Activated CD4-positive, CD25-positive, alpha-beta regulatory T cell treated with anti-CD3 and anti-CD28 coated beads, Interleukin-2, amount 50 U/mL, for 16 hours (primary cell): Measurements from ENCODE around the gene RNF32.
A peak's percentile ranks its signal among the peaks of the same experiment; 100 is the strongest.

Experiments used
- DNase-seq: peaks from one replicate; pipeline ENCODE4 v3.0.0-alpha.2; 2020; ENCODE audit warnings: low read depth, low spot score

Gene RNF32

DNA sequence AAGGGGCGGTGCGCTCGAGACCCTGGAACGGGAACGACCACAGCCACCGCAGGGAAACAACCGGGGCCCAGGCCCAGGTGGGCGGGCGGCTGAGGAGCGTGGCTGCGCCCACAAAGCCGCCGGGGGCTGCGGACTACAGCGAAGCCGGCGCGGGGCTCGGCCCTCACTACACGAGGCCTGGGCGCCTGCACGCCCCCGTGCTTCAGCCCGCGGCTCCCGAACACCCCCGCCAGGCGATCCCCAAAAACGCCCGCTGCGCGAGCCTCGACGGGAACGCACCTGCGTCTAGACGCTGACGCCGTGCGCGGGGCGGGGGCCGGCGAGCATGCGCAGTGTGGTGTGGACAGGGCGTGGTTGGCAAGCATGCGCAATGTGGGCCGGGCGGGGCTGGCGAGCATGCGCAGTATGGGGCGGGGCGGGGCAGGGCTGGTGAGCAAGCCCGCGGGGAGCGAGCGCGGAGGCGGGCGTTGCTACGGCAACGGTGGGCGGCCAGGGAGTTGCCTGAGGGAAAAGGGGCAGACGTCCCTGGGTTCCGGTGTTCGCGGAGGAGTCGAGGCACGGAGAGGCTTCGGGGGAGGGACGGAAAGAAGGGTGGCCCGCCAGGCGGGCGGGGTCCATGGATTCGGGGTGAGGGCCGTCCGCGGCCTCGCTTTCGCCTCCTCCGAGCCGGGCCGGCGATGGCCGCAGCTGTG, at the start of gene RNF32:
TSS of gene RNF32 (plus strand) at position 518 of the 692 bp plus-strand sequence. CDS start 3,104 bp downstream, outside the sequence.
- peak; percentile 95 for DNase-seq

DNA sequence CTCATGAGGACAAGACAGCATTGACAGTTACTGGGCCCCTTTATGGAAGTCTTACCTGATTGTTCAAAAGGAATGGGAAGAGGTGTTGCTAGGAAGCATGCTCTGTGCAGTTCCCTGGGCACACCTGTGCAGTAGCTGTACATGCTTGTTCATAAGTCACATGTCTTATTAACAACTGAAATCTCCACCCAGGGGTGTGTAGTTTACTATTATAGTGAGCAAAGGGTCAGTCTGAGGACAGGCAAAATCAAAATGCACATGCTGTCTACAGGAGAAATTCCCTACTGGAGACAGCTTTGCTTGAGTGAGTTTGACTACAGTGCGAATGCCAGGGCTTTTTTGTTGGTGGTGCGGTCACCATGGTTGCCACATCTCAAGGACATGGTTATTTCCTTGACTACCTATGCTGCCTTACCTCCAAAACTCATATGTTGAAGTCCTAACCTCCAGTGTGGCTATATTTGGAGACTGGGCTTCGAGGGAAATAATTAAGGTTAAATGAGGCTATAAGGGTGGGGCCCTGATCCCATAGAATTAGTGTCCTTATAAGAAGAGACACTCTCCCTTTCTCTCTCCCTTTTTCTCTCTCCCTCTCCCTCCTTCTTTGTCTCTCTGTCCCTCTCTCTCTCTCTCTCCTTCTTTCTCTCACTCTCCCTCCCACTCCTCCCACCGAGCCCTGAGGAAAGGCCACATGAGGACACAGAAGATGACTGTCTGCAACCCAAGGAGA, 48.3 kb upstream of the RNF32 start:
- no peak for DNase-seq

DNA sequence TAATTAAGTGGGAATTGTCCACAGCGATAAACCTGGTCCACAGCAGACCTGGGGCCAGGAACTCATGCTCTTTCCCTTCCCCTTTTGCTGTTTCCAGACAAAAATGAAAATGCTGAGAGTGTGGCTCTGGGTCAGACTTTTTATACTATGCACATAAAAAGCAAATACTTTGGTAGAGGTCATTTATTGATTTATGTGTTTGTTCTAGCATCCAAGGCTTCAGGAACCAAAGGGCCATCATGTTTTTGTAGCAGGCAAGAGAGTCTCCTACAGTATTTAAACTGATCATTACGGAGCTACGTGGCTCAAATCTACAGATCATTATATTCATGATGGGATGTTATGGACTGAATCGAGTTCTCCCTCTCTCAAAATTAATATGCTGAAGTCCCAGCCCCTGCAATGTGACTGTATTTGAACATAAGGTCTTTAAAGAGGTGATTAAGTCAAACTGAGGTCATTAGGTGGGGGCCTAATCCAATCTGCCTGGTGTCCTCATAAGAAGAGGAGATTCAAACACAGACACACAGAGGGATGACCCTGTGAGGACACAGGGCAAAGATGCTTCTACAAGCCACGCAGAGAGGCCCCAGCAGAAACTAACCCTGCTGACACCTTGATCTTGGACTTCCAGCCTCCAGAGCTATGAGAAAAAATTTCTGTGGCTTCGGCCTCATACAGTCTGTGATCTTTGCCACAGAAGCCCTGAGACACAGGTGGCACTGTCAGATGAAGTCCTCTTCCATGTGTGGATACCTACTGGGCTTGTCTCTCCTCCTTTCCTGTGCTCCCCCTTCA, 46.1 kb upstream of the RNF32 start:
- no peak for DNase-seq

DNA sequence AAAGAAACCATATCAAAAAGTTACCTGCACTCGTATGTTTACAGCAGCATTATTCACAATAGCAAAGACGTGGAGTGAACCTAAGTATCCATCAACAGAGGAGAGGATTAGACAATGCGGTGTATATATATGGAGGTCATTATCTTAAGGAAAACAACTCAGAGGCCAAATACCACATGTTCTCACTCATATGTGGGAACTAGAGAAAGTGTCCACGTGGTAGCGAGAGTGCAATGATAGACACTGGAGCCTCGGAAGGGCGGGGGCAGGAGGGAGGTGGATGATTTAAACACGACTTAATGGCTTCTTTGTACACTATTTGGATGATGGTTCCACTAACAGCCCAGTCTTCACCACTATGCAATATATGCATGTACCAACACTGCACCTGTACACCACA, 40.1 kb upstream of the RNF32 start:
- DNase-seq: no peak

DNA sequence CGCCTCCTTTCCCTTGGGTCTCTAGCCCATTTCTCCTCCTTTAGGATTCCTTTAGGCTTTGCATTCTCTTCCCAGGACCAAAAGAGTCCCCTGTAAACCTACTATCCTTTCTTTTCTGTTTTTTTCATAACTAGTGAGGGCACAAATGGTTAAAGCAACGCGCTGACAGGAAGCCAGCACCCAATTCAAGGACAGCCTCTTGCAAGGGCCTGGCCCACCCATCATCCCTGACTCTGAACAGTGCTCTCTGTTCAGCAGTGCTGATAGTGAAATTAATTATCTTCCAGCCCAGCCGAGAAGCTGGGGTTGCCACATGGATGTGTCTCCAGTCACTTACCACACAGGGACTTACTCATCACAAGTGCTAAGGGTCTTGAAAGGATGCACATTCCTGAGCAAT, 38.3 kb upstream of the RNF32 start:
- no peak for DNase-seq

DNA sequence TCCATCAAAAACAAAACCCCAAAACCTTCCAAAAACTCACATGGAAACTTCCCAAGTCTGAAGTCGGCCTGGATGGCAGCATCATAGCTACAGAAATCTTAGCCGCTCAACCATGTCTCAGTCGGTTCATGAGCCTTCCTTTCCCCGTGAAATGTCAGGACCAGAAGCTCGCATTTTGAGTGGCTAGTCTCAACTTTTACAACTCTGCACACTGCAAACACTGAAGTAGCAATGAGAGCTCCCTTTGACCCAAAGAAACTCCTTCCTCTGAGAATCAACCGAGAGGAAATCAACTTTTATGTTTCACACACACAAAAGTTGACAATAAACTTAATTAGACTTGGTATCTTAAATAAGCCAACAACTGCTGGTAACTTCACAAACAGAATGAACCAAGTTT, 37.6 kb upstream of the RNF32 start:
- no peak for DNase-seq

DNA sequence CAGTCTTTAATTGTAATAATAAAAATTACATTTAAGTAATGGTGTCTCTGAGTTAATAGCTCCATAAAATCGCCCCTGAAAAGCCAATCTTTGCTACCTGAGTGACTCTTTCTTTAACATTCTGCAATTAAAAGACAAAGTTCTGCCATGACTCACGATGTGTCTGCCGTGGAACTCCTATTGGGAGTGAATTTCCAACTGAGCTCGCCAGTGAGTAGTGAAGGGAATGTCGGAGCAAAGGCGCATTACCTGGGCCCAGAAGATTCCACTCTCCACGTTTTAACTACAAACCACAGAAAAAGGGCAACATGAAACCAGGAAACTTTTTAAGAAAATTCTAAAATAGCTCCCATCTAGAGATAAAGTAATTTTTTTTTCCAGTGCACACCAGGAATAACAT, 36.9 kb upstream of the RNF32 start:
- DNase-seq: no peak

DNA sequence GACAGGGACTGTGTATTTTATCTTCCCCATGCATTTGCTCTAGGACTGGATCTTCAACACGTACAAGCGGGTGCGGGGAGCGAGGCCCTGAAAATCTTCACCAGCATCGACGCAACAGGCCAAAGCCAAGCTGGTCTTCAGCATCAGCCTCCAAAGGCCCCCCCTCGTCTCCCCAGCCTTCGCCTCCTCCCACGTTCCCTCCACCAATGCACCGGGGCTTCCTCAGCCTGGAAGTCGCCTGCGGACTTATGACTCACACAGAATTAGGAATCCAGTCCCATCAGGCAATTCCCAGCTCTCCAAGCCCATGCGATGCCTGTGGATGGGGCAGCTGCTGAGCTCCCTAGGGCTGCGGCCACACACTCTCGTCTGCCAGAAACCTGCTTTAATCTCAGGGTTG, 36.3 kb upstream of the RNF32 start:
- DNase-seq: no peak

DNA sequence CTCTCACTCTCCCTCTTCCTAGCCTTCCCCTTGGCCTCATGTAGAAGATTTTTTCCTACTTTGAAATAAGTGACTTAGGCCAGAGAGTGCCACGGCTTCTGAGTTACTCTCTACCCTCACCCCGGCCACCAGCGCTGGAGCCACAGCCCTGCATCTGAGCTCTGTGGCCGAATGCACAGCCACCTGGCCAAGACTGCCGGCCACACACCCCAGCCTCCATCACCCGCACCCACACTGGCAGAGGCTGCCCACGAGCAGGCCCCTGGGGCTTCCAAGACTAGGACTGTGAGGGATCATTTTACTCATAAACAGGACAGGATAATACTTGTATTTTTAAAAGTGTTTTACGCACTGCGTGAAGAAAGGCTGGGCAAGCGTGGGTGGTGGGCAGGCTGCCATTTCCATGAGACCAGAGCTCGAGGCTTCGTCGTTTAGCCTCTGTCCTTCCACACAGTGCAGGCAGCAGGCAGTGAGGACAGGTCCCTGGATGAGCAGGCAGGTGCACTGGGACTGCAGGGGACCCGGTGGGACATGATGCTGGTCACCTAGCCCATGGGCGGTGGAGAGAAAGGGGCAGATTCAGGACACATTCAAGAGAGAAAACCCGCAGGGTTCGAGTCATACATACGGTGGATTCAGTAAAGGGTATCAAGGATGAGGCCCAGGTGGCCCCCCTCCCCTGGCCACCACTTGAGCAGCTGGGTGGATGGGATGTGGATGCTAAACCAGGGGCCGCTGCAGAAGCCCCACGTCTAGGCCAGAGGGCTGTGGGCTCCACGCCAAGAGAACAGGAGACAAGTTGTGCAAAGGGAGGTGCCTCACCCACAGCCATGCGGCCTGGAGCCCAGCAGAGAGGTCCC, 35.5 kb upstream of the RNF32 start:
- DNase-seq: no peak

DNA sequence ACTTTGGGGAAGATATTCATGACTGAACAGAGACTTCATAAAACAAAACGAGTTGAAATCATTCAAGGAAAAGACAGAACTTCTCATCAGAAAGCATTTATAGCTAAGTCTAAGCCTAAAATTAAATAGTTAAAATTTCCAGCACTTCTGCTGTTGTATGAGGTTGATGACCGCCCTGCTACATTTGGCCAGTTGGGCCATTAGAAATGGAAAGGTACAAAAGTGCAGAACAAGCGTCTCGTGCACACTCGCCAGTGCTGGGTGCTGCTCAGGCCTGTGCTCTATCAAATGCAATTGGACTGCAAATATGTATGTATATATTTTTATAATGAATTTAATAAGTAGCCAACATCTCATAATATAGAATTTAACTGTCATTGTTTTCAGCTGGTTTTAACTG, 34.4 kb upstream of the RNF32 start:
- DNase-seq: no peak

DNA sequence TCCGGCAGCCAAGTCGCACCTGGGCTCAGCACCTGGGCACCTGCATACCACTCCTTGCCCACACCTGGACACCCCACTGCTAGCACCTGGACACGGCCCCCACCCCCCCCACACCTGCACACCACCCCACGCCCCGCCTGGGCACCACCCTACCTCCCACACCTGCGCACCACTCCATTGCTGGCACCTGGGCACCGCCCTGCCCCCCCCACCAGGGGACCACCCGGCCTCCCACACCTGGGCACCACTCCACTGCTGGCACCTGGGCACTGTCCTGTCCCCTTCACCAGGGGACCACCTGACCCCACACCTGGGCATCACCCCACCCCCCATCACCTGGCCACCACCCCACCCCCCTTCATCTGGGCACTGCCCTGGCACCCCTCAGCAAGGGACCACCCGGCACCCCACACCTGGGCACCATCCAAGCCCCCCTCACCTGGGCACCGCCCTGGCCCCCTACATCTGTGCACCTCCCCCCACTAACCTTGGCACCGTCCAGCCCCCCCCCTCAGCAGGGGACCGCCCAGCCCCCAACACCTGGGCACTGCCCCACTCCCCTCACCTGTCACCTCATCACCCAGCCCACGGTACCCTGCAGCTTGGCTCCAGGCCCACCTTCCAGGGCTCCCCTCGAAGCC, 33.8 kb upstream of the RNF32 start:
- no peak for DNase-seq

DNA sequence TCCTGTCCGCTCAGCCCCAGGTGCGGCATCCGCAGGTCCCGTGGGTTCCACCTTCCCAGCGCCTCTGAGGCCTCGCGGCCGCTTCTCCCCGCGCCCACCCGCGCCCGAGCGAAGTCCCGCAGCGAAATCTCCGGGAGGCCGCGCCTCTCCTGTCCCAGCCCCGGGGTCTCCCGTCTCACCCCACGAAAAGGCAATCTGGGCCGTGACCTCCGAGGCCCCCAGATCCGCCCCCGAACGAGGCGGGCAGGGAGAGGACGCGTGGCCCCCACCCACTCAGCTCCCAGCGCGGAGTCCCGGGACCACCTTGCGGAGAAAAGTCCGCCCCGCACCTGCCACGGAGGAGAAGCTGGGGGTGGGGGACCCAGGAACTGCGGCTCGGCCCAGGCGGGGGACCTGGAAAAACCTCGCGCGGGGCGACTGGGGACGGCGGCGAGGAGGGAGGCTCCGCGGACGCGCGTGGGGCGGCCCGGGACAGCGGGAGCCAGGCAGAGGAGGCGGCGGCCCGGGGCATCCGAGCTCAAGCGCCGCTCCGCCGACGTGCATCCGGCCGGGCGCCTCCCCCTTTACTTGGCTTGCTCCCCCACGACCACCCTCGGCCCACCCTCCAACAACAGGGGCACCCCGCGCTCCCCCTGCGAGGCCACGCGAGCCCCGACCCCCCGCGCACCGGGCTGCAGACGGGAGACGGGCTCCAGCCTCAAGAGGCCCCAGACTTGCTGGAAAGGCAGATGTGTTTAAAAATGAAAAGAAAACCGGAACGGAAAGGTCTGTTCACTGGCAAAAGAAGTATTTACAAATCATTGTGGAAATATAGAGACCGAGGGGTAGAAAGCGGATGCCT, 33.0 kb upstream of the RNF32 start:
- no peak for DNase-seq

DNA sequence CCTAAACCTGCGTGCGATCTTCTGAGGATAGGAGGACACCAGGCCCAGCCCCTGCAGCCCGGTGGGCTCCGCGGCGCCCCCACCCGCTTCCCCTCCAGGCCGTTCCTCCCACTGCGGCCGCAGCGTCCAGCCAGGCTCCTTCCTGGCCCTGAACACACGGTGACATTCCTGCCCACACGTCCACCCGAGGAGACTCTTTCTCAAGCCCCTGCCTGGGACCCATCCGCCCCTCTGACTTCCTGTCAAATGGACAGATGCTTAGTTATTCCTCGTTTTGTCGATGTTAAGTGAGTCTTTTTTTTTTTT, 32.4 kb upstream of the RNF32 start:
- no peak for DNase-seq

DNA sequence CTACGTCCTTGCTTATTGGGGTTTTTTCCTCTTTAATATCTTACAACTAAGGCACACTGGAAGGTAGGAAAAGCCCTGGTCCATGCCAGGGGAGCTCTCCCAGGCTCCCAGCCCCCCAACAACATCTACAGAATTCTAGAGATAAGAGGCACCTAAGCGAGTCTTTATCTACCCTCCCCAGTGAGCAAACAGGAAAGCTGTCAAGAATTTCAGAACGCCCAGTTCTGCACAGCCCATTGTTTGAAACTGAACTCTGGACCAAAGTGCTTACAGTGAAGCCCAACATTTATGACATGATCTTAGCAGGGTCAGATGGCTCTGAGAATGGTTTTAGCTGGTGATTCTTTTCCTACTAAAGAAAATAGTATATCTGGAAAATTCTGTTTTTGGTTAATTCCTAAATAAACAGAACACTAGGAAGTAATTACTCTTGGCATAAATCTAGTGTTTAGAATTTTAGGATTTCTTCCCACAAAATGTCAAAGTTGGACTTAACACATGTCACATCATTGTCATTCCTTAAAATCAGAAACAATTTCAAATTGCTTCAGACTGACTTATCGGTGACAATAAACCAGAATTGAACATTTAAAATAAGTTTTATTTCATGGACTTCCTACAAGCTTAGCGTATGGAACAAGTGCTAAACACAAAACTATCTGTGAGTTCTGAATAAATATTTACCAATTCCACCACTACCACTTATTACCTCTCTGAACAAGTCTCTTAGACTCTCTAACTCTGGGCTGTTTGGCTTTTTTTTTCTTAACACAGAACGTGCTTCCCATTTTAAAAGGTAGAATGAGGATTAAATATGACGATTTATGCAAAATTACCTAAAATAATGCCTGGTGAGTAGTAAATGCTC, 31.3 kb upstream of the RNF32 start:
- DNase-seq: no peak

DNA sequence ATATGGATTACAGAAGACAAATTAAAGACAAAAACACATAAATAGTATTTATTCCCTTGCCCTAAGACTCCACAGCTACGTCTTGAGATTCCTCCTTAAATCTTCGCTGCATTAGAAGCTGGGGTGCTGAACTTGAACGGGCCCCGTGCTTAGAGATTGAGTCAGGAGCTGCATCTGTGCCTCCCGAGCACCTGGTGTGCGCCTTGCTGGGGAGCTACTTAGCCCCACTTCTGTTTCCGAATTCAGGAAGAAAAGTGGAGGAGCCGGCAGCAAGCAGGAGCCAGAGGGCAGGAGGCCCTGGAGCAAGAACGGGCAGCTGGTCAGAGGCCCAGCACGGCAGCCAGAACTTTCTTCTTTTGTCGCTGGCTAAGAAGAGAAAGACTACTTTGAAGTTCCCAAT, 30.4 kb upstream of the RNF32 start:
- DNase-seq: no peak

DNA sequence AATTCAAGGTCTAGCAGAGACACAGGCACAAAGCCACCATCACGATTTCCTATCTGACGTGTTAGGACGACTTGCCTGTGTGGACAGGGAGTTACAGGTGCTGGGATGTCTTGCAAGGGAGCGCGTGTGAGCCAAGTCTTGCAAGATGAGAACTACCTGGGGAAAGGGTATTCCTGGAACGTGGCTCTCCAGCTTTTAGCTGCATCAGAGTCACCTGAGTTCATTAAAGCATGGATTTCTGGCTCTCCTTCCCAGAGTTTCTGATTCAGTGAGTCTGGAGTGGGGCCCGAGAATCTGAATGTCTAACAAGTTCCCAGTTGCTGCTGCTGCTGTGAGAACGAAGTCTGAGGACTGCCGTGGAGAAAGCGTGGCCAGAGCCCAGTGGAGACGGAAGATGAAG, 30.0 kb upstream of the RNF32 start:
- no peak for DNase-seq

DNA sequence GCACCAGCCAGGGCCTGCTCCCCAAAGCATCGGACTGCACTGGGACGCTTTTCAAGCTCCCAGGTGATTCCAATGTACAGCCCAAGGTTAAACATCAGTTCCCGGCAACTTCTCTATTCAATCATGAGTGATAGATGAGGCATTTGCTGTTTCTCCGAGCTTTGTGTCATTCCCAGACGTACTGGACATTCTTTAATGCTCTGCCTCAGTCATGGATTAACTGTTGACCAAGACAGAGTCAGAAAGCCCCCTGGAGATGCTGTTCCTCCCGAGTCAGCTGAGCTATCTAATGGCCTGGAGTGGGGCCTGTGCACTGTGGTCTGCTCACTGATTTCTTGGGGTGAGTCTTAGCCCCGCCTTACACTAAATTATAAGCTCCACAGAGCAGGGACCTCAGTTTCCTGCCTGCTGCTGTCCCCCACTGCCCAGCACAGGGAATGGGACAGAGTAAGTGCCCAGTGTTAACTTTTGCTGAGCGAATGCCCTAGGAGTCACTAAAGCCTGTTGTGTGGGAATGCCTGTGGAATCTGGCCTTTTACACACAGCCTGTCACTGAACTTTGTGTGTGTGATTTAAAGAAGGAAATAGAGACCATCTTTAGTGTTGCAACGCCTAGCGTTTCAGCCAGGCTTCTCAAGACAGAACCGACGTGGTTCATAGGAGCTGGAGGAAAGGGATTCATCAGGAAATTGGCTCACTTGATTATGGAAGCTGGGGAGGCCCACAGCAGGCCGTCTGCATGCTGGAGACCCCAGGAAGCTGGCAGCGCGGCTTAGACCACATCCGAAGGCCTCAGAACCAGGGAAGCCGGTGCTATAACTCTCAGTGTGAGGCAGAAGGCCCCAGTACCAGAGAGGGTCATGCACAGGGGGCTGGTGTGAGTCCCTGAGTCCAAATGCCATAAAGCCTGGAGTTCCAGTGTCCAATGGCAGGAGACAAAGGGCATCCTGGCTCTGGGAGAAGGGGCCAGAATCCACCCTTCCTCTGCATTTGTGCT, 29.3 kb upstream of the RNF32 start:
- no peak for DNase-seq

DNA sequence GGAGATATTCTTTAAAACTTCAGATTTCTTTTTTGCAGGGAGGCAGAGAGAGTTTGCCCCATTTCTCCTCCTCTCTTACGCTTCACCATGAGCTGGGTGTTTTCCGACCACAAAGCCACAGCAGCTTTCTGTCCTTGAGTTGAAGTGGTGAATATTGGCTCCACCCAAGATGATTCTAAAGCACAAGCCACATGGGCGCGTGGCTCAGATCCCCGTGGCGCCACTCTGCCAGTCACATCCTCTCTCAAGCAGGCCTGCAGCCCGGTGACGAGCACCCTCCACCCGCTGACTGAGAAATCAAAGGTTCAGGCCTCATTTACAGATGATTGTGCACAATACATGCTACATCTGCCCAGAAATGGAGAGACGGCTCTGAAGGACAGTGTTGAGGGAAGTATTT, 27.6 kb upstream of the RNF32 start:
- peak; percentile 47 for DNase-seq
